ENCODE results near the gene ZSWIM4.

ZSWIM4 gene

DNA sequence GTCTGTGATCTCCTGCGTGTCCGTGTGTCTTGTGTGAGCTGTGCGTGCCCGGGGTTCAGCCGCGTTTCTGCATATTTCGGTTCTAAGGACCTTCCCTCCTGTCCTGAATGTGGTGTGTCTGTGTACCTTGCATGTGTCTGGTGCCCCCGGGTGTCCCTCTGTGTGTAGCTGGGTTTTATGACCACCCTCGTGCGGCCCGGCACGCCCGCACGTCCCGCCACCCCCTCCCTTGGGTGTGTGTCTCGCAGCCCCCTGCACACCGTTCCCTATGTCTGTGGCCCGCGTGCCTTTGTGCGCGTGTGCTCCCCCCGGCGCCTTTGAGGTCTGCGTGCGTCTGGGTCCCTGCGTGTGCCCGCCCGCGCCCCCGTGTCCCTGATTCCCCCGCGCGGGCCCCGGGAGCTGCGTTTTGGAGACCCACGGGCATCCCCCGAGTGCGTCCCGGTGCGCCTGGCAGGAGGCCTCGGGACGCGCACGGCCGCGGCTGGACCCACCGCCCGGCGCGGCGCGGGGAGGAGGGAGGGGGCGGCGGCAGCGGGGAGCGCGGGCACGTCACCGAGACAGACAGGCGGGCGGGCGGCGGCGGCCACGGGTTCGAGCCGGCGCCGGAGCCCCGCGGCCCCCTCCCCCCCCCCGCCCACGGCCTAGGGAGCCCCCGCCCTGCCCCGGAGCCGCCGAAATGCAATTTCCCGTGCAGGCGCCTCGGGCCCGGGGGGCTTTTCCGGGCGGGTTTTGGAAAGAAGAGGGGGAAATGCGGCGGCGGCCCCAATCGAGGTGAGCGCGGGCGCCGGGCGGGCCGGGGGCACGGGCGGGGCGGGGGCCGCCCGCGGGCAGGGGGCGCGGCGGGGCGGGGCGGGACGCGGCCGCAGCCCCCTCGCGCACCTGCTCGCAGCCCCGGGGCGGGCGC is 69.7 kb downstream of the ZSWIM4 start:
- TF ChIP-seq, protein P1, sequence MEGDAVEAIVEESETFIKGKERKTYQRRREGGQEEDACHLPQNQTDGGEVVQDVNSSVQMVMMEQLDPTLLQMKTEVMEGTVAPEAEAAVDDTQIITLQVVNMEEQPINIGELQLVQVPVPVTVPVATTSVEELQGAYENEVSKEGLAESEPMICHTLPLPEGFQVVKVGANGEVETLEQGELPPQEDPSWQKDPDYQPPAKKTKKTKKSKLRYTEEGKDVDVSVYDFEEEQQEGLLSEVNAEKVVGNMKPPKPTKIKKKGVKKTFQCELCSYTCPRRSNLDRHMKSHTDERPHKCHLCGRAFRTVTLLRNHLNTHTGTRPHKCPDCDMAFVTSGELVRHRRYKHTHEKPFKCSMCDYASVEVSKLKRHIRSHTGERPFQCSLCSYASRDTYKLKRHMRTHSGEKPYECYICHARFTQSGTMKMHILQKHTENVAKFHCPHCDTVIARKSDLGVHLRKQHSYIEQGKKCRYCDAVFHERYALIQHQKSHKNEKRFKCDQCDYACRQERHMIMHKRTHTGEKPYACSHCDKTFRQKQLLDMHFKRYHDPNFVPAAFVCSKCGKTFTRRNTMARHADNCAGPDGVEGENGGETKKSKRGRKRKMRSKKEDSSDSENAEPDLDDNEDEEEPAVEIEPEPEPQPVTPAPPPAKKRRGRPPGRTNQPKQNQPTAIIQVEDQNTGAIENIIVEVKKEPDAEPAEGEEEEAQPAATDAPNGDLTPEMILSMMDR (IDR thresholded peaks at IDR 0.05; ENCODE audit: borderline replicate concordance, control extremely low read depth, extremely low read depth, insufficient read depth, missing control alignments): no peak
- in situ Hi-C loops (cut with MboI; ENCODE audit: low sequenced_read_pairs, unreplicated experiment): loop anchor here (5.0 to 25.0 kb wide), 2 partner anchors 83 to 603 kb away; no protein-coding TSS in a partner anchor
- no peak for DNase-seq (ENCODE audit: low spot score)

DNA sequence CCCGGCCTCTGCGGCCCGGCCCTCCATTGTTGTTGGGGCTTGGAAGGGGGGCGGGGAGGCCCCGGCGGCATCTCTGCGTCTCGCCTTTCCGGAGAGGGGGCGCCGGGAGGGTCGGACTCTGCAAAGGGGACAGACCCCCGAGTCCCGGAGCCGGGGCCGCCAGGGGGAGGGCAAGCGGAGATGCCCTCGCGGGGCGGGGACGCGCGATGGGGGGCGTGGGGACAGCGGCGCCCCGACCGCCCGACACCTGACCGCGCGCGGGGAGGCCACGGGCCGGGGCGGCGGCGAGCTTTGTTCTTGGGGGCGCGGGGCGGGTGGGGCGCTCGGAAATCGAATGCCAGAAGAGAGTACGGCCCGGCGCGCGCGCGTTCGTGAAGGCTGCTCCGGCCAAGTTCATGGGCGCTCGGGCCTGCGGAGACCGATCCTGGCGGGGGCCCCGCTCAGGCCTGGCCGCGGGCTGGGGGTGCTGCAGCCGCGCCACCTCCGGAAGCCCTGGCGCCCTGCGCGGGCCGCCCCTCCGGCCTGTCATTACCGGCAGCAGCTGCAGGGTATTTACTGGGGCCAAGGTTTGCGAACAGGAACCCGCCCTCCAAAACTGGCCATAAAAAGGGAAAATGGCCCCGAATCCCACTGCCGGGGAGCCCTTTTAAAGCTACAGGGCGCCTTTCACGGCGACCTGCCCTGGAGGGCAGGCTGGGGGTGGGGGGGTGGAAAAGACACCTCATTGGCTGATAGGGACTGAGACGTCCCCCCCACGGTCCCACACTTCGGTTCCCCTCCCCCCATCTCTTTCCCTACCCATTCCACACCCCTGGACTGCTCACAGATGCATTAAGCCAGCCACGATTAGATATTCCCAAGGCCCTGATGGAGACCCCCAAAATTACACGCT is 70.6 kb downstream of the ZSWIM4 start:
- TF ChIP-seq, protein P1 (IDR thresholded peaks at IDR 0.05; ENCODE audit: borderline replicate concordance, control extremely low read depth, extremely low read depth, insufficient read depth, missing control alignments): no peak
- peak; percentile 76 for DNase-seq (ENCODE audit: low spot score)
- in situ Hi-C loops (cut with MboI; ENCODE audit: low sequenced_read_pairs, unreplicated experiment): loop anchor here (25.0 kb wide), 1 partner anchor 604 kb away; no protein-coding TSS in a partner anchor

DNA sequence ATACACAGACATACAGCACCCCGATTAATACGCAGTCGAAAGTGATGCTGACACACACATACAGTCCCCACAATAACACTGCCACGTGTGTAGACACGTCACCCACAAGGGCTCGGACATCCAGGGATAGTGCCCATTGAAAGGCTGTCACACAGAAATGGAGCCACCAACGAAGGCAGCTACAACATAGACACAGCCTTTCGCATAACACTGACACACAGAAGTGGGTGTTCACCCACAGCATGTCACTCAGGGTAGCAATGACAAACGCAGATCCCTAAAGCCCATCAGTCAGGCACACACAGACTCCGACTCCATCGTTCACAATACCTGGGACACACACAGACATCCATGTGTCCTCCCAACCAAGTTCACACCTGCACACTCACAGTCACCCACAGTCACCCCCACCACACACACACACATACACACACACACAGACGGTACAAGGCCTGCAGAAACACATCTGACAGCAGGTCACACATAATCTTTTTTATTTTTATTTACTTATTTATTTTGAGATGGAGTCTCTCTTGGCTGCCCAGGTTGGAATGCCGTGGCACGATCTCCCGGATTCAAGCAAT is 71.3 kb downstream of the ZSWIM4 start:
- DNase-seq (ENCODE audit: low spot score): no peak
- in situ Hi-C loops (cut with MboI; ENCODE audit: low sequenced_read_pairs, unreplicated experiment): loop anchor here (25.0 kb wide), 1 partner anchor 604 kb away; no protein-coding TSS in a partner anchor
- TF ChIP-seq, protein P1 (IDR thresholded peaks at IDR 0.05; ENCODE audit: borderline replicate concordance, control extremely low read depth, extremely low read depth, insufficient read depth, missing control alignments): no peak

DNA sequence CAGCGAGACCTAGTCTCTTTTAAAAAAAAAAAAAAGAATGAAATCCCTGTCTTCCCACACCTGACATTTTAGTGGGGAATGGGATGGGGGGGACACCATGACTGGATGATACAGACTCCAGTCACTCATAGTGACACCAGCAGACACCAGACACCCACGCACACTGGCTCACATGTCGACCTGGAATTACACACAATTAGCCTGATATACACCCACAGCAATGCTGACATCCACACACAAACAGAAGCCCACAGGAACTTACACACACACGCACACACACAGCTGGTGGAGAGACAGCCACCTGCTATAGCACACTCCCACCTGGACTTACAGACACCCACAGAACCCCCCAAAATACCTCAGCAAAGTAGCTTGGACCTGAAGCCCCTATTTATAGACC is 73.4 kb downstream of the ZSWIM4 start:
- DNase-seq (ENCODE audit: low spot score): no peak
- TF ChIP-seq, protein P1 (IDR thresholded peaks at IDR 0.05; ENCODE audit: borderline replicate concordance, control extremely low read depth, extremely low read depth, insufficient read depth, missing control alignments): no peak
- in situ Hi-C loops (cut with MboI; ENCODE audit: low sequenced_read_pairs, unreplicated experiment): loop anchor here (25.0 kb wide), 1 partner anchor 606 kb away; no protein-coding TSS in a partner anchor

DNA sequence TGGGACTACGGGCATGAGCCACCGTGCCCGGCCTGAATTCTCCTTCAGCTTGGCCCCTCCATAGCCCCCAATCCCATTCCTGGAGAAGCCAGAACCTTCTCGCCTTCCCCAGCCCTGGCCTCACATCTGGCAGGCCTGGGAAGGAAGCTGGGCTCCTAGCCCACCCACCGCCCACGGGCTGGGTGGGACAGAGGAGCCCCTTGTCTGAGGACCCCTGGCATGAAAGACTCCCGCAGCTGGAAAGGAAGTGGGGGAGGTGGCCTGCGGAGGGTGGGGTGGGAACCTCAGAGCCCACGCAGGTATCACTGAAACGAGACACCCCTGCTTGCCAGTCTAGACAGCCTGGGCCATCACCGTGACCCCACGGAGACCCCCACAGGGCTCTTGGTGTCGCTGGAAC is 74.0 kb downstream of the ZSWIM4 start:
- in situ Hi-C loops (cut with MboI; ENCODE audit: low sequenced_read_pairs, unreplicated experiment): loop anchor here (25.0 kb wide), 1 partner anchor 607 kb away; no protein-coding TSS in a partner anchor
- TF ChIP-seq, protein P1 (IDR thresholded peaks at IDR 0.05; ENCODE audit: borderline replicate concordance, control extremely low read depth, extremely low read depth, insufficient read depth, missing control alignments): no peak
- no peak for DNase-seq (ENCODE audit: low spot score)

DNA sequence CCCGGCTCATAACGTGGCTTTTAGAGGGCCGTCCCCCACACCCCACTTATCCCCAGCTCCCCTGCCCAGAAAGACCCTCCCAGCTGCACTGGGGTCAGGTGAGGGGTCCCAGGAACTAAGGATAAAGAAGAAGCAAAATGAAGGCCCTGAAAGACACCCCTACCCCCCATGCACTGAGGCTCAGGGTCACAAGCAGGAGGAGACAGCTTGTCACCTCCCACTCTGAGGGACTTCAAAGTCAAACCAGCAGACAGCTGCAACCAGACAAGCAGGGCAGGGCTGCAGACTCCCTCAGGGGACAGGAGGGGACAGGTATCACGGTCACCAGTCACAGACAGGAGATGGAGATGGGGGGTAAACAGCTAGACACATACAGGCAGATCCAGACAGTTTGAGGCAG is 75.6 kb downstream of the ZSWIM4 start:
- in situ Hi-C loops (cut with MboI; ENCODE audit: low sequenced_read_pairs, unreplicated experiment): loop anchor here (5.0 to 25.0 kb wide), 2 partner anchors 279 to 609 kb away; no protein-coding TSS in a partner anchor
- no peak for DNase-seq (ENCODE audit: low spot score)
- TF ChIP-seq, protein P1 (IDR thresholded peaks at IDR 0.05; ENCODE audit: borderline replicate concordance, control extremely low read depth, extremely low read depth, insufficient read depth, missing control alignments): no peak

Data from GM13976 (cell line).